ENCODE measurements around the gene BTN3A1.

Gene BTN3A1

DNA sequence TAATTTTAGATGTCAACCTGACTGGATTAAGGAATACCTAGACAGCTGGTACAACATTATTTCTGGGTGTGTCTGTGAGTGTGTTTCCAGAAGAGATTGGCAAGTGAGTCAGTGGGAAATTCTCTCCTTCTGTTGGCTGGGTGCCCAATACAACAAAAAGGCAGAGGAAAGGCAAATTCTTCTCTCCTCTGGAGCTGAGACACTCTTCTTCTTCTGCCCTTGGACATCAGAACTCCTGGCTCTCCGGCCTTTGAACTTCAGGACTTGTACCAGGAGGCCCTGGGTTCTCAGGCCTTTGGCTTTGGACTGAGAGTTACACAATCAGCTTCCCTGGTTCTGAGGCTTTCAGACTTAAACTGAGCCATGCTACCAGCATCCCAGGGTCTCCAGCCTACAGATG lies 7.8 kb upstream of the BTN3A1 start:
- DNase-seq (ENCODE audit: low spot score), result no peak
- in situ Hi-C loops (cut with MboI; ENCODE audit: low pct_unique_long_range_greater_than_20kb, low sequenced_read_pairs, unreplicated experiment), result no loop called here
- TF ChIP-seq, protein P1, sequence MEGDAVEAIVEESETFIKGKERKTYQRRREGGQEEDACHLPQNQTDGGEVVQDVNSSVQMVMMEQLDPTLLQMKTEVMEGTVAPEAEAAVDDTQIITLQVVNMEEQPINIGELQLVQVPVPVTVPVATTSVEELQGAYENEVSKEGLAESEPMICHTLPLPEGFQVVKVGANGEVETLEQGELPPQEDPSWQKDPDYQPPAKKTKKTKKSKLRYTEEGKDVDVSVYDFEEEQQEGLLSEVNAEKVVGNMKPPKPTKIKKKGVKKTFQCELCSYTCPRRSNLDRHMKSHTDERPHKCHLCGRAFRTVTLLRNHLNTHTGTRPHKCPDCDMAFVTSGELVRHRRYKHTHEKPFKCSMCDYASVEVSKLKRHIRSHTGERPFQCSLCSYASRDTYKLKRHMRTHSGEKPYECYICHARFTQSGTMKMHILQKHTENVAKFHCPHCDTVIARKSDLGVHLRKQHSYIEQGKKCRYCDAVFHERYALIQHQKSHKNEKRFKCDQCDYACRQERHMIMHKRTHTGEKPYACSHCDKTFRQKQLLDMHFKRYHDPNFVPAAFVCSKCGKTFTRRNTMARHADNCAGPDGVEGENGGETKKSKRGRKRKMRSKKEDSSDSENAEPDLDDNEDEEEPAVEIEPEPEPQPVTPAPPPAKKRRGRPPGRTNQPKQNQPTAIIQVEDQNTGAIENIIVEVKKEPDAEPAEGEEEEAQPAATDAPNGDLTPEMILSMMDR (IDR thresholded peaks at IDR 0.05; ENCODE audit: extremely low read depth, insufficient read depth, missing control alignments), result no peak

DNA sequence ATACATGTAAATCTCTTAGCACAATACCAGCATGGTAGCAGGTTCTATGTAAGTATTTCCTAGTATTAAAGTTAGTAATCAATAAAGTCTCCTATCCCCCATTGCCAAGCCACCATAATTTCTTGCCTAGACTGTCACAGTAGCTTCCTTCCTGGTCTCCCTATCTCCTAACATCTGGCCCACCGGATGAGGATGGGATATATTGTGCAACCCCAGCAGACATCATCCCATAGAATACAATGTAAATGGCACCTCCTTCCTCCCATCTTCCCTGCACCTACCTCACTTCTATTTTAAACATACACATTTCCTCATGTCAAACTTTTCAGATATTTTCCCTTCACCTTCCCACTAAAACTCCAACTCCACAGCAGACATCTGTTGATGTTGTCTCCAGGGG lies 3.5 kb upstream of the BTN3A1 start:
- TF ChIP-seq, protein P1 (IDR thresholded peaks at IDR 0.05; ENCODE audit: extremely low read depth, insufficient read depth, missing control alignments), result no peak
- no peak for DNase-seq (ENCODE audit: low spot score)
- in situ Hi-C loops (cut with MboI; ENCODE audit: low pct_unique_long_range_greater_than_20kb, low sequenced_read_pairs, unreplicated experiment), result no loop called here

DNA sequence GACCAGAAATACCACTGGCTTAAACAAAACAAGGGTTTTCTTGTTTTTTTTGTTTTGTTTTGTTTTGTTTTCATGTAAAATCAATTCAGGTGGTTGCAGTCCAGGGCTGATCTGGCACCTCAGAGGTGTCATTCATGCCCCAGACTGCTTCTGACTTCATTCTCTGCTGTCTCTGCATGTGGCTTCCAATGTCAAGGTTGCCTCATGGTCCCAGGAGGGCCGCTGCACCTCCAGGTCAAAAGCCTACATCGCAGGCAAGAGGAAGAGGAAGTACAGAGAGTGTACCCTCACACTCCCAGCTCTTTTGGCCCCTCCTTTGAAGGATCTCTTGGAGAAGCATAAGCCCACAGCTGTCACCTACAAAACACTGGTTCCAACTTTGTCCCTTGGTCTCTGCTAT lies 1.4 kb upstream of the BTN3A1 start:
- in situ Hi-C loops (cut with MboI; ENCODE audit: low pct_unique_long_range_greater_than_20kb, low sequenced_read_pairs, unreplicated experiment), result no loop called here
- DNase-seq (ENCODE audit: low spot score), result no peak
- TF ChIP-seq, protein P1 (IDR thresholded peaks at IDR 0.05; ENCODE audit: extremely low read depth, insufficient read depth, missing control alignments), result no peak

DNA sequence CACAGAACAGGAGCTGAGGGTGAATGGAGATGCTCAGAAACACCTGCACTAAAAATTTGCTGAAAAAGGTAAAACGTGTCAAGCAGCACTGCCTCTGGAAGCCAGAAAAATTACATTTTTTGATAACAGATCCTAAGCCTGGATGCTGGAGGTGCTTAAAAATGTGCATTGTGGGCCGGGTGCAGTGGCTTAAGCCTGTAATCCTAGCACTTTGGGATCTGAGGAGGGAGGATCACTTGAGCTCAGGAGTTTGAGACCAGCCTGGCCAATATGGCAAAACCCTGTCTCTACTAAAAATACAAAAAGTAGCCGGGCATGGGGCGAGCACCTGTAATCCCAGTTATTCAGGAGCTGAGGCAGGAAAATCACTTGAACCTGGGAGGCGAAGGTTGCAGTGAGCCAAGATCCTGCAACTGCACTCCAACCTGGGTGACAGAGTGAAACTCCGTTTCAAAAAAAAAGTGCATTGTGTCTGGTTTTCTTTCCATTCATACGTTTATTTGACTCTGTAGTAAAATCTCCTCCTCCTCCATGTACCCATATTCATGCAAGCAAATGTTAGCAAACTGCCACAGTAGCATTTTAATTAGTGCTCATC lies 587 bp upstream of the BTN3A1 start:
- DNase-seq (ENCODE audit: low spot score), result no peak
- in situ Hi-C loops (cut with MboI; ENCODE audit: low pct_unique_long_range_greater_than_20kb, low sequenced_read_pairs, unreplicated experiment), result no loop called here
- TF ChIP-seq, protein P1 (IDR thresholded peaks at IDR 0.05; ENCODE audit: extremely low read depth, insufficient read depth, missing control alignments), result no peak

DNA sequence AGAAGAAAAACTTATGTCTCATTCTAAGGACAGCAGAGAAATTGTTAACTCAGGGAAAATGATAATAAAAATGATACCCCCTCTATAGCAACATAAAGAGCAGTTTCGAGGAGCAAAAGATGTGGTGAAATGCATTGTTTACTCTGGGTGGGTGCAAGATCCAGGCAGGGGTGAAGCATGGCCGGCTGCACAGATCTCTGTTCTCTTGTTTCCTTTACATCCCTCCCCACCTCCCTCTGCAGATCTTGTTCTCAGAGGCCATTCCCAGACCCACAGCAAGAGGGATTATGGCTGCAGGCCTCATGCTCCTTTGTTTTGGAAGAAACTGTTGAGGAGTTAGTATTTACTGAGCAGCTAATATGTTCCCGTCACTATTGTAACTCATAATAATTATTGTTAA lies 1.8 kb downstream of the BTN3A1 start:
- DNase-seq (ENCODE audit: low spot score), result no peak
- TF ChIP-seq, protein P1 (IDR thresholded peaks at IDR 0.05; ENCODE audit: extremely low read depth, insufficient read depth, missing control alignments), result no peak
- in situ Hi-C loops (cut with MboI; ENCODE audit: low pct_unique_long_range_greater_than_20kb, low sequenced_read_pairs, unreplicated experiment), result no loop called here

DNA sequence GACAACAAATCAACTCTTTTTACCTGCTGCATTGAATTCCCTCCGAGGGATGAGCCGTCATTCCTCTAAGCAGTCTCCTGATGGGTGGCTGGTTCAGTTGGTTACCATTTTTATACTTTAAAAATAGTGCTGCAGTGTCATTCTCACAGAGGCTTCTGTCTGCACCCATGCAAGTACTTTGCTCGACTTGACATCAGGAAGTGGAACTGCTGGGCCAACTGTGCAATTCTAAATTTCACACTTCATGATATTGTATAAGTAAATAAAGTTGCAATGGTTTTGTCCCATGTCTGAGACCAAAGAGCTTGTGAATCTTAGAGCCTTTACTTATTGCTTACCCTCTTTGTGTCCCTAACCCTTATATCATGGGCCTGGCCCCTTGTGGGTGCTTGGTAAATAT lies 2.5 kb downstream of the BTN3A1 start:
- TF ChIP-seq, protein P1 (IDR thresholded peaks at IDR 0.05; ENCODE audit: extremely low read depth, insufficient read depth, missing control alignments), result no peak
- DNase-seq (ENCODE audit: low spot score), result no peak
- in situ Hi-C loops (cut with MboI; ENCODE audit: low pct_unique_long_range_greater_than_20kb, low sequenced_read_pairs, unreplicated experiment), result no loop called here

Measured in GM13977 (cell line).